ENCODE data around the gene MCAT. TPM values are rescaled to one million over a fixed set of nuclear protein-coding genes. Genes with fewer than 3 reads are reported as not detected.
A peak's percentile ranks its signal among the peaks of the same experiment; 100 is the strongest.

MCAT gene
- total RNA-seq, 1 donor from 2014 or later = 4.6 TPM

GRCh38 chr22:43155789-43156188 lies 12.6 kb upstream of the MCAT start:
- intact Hi-C loops (cut with DNase I) = no loop called here
- DNase-seq (ENCODE audit: low spot score in 2 of 2) = no peak
- peaks cover 5 to 7% of the 10 kb centered on the region in 2 donors for H3K4me1 ChIP-seq

GRCh38 chr22:43154887-43155536 lies 11.8 kb upstream of the MCAT start:
- peaks cover 0 to 8% of the 10 kb centered on the region in 2 donors for H3K36me3 ChIP-seq
- no peak overlapping the region for H3K4me3 ChIP-seq
- H3K27ac ChIP-seq = no peak overlapping the region
- H3K9me3 ChIP-seq = no peaks in the 10 kb centered on the region
- intact Hi-C loops (cut with DNase I) = no loop called here
- no peaks in the 10 kb centered on the region for H3K27me3 ChIP-seq
- peaks cover 6 to 10% of the 10 kb centered on the region in 2 donors for H3K4me1 ChIP-seq
- peak; percentile 27 to 75 for DNase-seq (ENCODE audit: low spot score in 2 of 2)
- TF ChIP-seq CTCF (IDR thresholded peaks at IDR 0.05) = no peak

More at GRCh38 chr22:43155789-43156188, 12.6 kb upstream of the MCAT start:
- Histone ChIP-seq H3K27ac (no peak overlapping the region), H3K36me3 (peaks cover 1 to 8% of the 10 kb centered on the region in 2 donors), H3K9me3 (no peaks in the 10 kb centered on the region), H3K4me3 (no peak overlapping the region), H3K27me3 (no peaks in the 10 kb centered on the region)
- no peak for TF ChIP-seq CTCF (IDR thresholded peaks at IDR 0.05)

GRCh38 chr22:43153899-43154298 lies 10.7 kb upstream of the MCAT start:
- DNase-seq (ENCODE audit: low spot score in 2 of 2) = no peak
- Histone ChIP-seq H3K27ac (peak overlapping the region in 1 of 2 donors; percentile 13), H3K27me3 (no peaks in the 10 kb centered on the region), H3K36me3 (no peaks in the 10 kb centered on the region), H3K9me3 (no peaks in the 10 kb centered on the region), H3K4me3 (no peak overlapping the region), H3K4me1 (peaks cover 6 to 10% of the 10 kb centered on the region in 2 donors)
- intact Hi-C loops (cut with DNase I) = no loop called here
- TF ChIP-seq CTCF (IDR thresholded peaks at IDR 0.05) = no peak

GRCh38 chr22:43152357-43153071 lies 9.3 kb upstream of the MCAT start:
- Histone ChIP-seq H3K9me3 (no peaks in the 10 kb centered on the region), H3K4me1 (peaks cover 6 to 10% of the 10 kb centered on the region in 2 donors), H3K4me3 (peak overlapping the region; percentile 61 to 83), H3K27ac (peak overlapping the region; percentile 77 to 94), H3K27me3 (no peaks in the 10 kb centered on the region), H3K36me3 (no peaks in the 10 kb centered on the region)
- intact Hi-C loops (cut with DNase I) = no loop called here
- peak; percentile 35 to 89 for DNase-seq (ENCODE audit: low spot score in 2 of 2)
- no peak for TF ChIP-seq CTCF (IDR thresholded peaks at IDR 0.05)

- Histone ChIP-seq H3K27me3 (no peaks in the 10 kb centered on the region), H3K27ac (peak overlapping the region; percentile 77 to 94), H3K9me3 (no peaks in the 10 kb centered on the region), H3K4me1 (peaks cover 6 to 10% of the 10 kb centered on the region in 2 donors), H3K36me3 (no peaks in the 10 kb centered on the region), H3K4me3 (peak overlapping the region; percentile 61 to 83)
- intact Hi-C loops (cut with DNase I) = no loop called here
- TF ChIP-seq CTCF (IDR thresholded peaks at IDR 0.05) = no peak
- DNase-seq (ENCODE audit: low spot score in 2 of 2) = no peak
Measured at GRCh38 chr22:43152003-43152356, 8.8 kb upstream of the MCAT start.
